ENCODE results near the gene ZNF740. TPM values are rescaled to one million over a fixed set of nuclear protein-coding genes. Genes with fewer than 3 reads are reported as not detected.

Gene ZNF740
- total and polyA plus RNA-seq, 10 of the 15 experiments (the other 5 are each of a cell fraction or from before 2014, with no cell fraction given), result 1.4 to 33.6 (median 11.3) TPM

- TF ChIP-seq RUNX3 (IDR thresholded peaks at IDR 0.05; ENCODE audit: low read length) (peak; percentile 97), EZH2 (IDR thresholded peaks at IDR 0.05; ENCODE audit: borderline replicate concordance, control insufficient read depth, low read depth, low read length) (no peak), MLLT1 (IDR thresholded peaks at IDR 0.05) (peak; percentile 75; the same call in 1 of the 2 replicates), EP300 (IDR thresholded peaks at IDR 0.05; ENCODE audit: borderline replicate concordance in 1 of 2, control insufficient read depth in 1 of 2, low read depth in 2 of 2, low read length in 2 of 2) (no peak), FOXM1 (IDR thresholded peaks at IDR 0.05; ENCODE audit: low read depth, low read length) (no peak; the same call in 1 of the 2 replicates), YY1 (IDR thresholded peaks at IDR 0.05; ENCODE audit: low read depth, low read length) (no peak), USF2 (IDR thresholded peaks at IDR 0.05; ENCODE audit: borderline replicate concordance, low read depth, low read length) (no peak), RAD21 (IDR thresholded peaks at IDR 0.05; ENCODE audit: insufficient read depth, low read depth, low read length) (no peak), CBX3 (IDR thresholded peaks at IDR 0.05; ENCODE audit: borderline replicate concordance, low read depth) (no peak), STAT1 (conservative IDR thresholded peaks at IDR 0.05) (0 out of 2 replicates have a peak, but pooled peaks have one; percentile 44), MYC (IDR thresholded peaks at IDR 0.05; ENCODE audit: insufficient read depth, insufficient read length, insufficient replicate concordance, low read length, severe bottlenecking) (no peak), IKZF2 (IDR thresholded peaks at IDR 0.05) (peak; percentile 93 to 94), BCL3 (IDR thresholded peaks at IDR 0.05; ENCODE audit: borderline replicate concordance, insufficient read depth, low read depth, low read length, poor library complexity, severe bottlenecking) (no peak), MTA3 (IDR thresholded peaks at IDR 0.05; ENCODE audit: borderline replicate concordance, low read length) (0 out of 2 replicates have a peak, but pooled peaks have one; percentile 65), POLR2AphosphoS5 (IDR thresholded peaks at IDR 0.05; ENCODE audit: low read length) (0 out of 2 replicates have a peak, but pooled peaks have one; percentile 33), SMARCA5 (IDR thresholded peaks at IDR 0.05) (peak; percentile 72; the same call in 1 of the 2 replicates), ZBTB11 (CRISPR knock-in tag; IDR thresholded peaks at IDR 0.05) (no peak), TBL1XR1 (IDR thresholded peaks at IDR 0.05; ENCODE audit: low read depth, low read length) (no peak), POLR2A (IDR thresholded peaks at IDR 0.05; ENCODE audit: low read depth, low read length) (peak; percentile 36; the same call in 1 of the 2 replicates)
Measured at GRCh38 chr12:53219292-53219955, 38.9 kb downstream of the ZNF740 start (continued).

Measured in GM12878 (cell line).